GM12801 (cell line): ENCODE results near the gene BMP8B.
"Not testable (repeated sequence)": the region's sequence is repeated elsewhere in the genome, so short reads cannot be mapped to it uniquely, and the experiment has no call there.

Experiments used
- CTCF ChIP-seq: IDR thresholded peaks from one replicate; pipeline ENCODE4 v1.5.1; 2011; ENCODE audit warnings: control low read depth; ENCODE audit not compliant: insufficient read length; ENCODE audit errors: extremely low read depth

Gene BMP8B

DNA sequence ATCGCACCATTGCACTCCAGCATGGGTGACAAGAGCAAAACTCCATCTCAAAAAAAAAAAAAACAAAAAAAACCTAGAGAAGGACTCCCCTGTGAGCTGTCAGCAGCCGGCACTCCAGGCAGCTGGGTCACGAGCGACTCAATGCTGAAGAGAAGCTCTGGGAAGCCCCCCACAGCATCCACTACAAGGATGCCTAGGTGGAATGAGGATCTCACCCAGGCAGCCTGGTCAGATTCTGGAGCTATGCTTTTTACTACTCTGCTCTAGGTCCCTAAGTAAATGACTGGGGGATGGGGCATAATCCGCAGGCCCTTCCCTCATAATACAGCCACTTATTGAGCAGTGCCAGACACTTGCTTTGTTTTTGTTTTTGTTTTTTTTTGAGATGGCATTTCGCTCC, 6.6 kb downstream of the BMP8B start:
- TF ChIP-seq CTCF = no peak

DNA sequence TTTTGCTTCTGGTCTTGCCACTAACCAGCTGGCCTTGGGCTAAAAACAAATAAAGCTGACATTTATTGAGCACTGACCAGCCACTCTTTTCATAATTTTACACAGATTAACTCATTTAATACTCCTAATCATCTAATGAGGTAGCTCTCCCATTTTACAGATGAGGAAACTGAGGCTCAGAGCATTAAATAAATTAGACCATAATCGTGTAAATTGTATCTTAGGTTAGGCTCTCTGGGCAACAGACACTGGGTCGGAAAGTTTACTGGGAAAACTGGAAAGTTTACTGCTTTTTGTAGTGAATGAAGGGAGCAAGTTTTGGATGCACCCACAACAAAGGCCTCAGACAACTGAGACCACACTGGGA, 7.3 kb downstream of the BMP8B start:
- no peak for TF ChIP-seq CTCF

- TF ChIP-seq CTCF = no peak
Observed at GRCh38 chr1:39779821-39780220, 8.8 kb downstream of the BMP8B start.

GRCh38 chr1:39779137-39779536, 9.5 kb downstream of the BMP8B start:
- no peak for TF ChIP-seq CTCF

DNA sequence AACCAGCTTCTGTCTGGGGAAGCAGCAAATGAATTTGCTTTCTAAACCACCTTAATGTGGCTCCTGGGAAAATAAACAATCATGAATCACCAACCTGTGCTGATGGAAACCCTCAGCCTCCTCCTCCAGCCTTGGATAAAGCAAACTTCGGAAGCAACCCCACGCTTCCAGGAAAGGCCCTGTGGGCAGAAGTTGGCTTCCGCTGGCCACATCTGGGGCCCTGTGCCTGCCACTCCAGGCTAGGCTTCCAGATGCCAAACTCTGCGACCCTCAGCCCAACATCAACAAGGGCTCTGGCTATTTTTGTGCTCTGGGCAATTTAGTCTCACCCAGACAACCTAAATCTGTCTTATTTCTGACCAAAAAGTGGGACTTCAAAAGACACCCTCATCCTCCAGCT, 11.4 kb downstream of the BMP8B start:
- TF ChIP-seq CTCF = no peak

GRCh38 chr1:39776886-39777285, 11.8 kb downstream of the BMP8B start:
- TF ChIP-seq CTCF = no peak

- no peak for TF ChIP-seq CTCF
Observed at GRCh38 chr1:39776400-39776713, 12.3 kb downstream of the BMP8B start.

- TF ChIP-seq CTCF = not testable (repeated sequence)
Observed at GRCh38 chr1:39771022-39771532, 17.6 kb downstream of the BMP8B start, which contains the start of gene OXCT2. TSS of gene OXCT2 (minus strand) at chr1:39771348. CDS start at chr1:39771255, 93 bp downstream.
